Testis (tissue), 3 donors: ENCODE measurements around the gene DDA1. TPM values are rescaled to one million over a fixed set of nuclear protein-coding genes. Genes with fewer than 3 reads are reported as not detected.
"Not testable (repeated sequence)": the region's sequence is repeated elsewhere in the genome, so short reads cannot be mapped to it uniquely, and the experiment has no call there.

Source experiments
- DNase-seq: peaks from one replicate; pipeline ENCODE4 v3.0.0-alpha.2; 2019
- H3K27ac ChIP-seq, 2 donors: fragments of 200-600 bp; sonication (generic); one replicate each; pipeline ENCODE4 v1.5.1; 2019
- H3K27me3 ChIP-seq: fragments of 200-600 bp; sonication (generic); one replicate; pipeline ENCODE4 v1.5.1; 2019
- H3K36me3 ChIP-seq: fragments of 200-600 bp; sonication (generic); one replicate; pipeline ENCODE4 v1.5.1; 2017; ENCODE audit warnings: low read depth; ENCODE audit errors: missing control alignments
- H3K4me1 ChIP-seq: fragments of 200-600 bp; sonication (generic); one replicate; pipeline ENCODE4 v1.5.1; 2019
- H3K4me3 ChIP-seq, 2 donors: fragments of 200-600 bp; sonication (generic); one replicate each; pipeline ENCODE4 v1.5.1; 2017 to 2019
- H3K9me3 ChIP-seq: fragments of 200-600 bp; sonication (generic); one replicate; pipeline ENCODE4 v1.5.1; 2017
- POLR2A ChIP-seq: fragments of 450-650 bp; IDR thresholded peaks from one replicate; pipeline ENCODE4 v1.6.1; 2017; ENCODE audit warnings: antibody characterized with exemption, mild to moderate bottlenecking, moderate library complexity
- WGBS, 2 donors: methylation state at CpG; one replicate each; pipeline ENCODE4 v1.1.5; 2018; 5-methylcytosine and 5-hydroxymethylcytosine counted together
- intact Hi-C: fragments of 100-400 bp; cut with DNase I; formaldehyde crosslinking; loops from one replicate; pipeline ENCODE4 v1.15.1; 2023; ENCODE audit warnings: low total_unique reads
- polyA plus RNA-seq: library from polyadenylated mRNA; stranded (reverse); fragments of 350-450 nt; fragmentation: Illumina TruSeq; extraction: RNeasy Lipid Tissue Mini Kit (QIAGEN cat#74804); gene quantifications from one replicate; pipeline ENCODE4 v1.2.3, GENCODE V29; 2014; ENCODE audit warnings: low read depth, low replicate concordance; ENCODE audit not compliant: insufficient read depth
- total RNA-seq, 2 donors: library from RNA; depleted of rRNA; stranded (reverse); fragments of >200 nt; gene quantifications; one replicate each; pipeline ENCODE4 v1.2.3, GENCODE V29; 2016
- TF ChIP-seq, protein P1 (sequence below), 3 experiments: fragments of 450-650 bp in 2 of 3; fragments of 200-600 bp in 1 of 3; sonication (generic) in 1 of 3; IDR thresholded peaks; one replicate each; pipeline ENCODE4 v1.5.1; 2016 to 2019; ENCODE audit warnings: antibody characterized with exemption in 3 of 3, mild to moderate bottlenecking in 2 of 3, moderate library complexity in 1 of 3

The DDA1 gene
- total and polyA plus RNA-seq, 3 donors from 2014 or later = 46.4 to 123 (median 55.5) TPM

DNA sequence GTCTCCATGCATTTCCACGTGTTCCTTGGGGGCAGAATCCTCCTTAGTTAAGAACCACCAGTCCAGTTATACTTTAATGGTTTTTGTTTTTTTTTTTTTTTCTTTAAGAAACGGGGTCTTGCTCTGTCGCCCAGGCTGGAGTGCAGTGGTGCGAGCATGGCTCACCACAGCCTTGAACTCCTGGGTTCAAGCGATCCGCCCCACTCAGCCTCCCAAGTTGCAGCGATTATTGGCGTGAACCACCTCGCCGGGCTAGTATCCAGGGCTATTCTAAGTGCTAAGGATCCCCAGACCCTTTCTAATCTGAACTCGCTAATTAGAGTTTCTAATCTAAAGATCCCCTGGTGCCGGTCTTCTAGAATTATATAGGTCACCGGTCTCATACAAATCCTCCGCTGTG is 15.8 kb upstream of the DDA1 start:
- 47 to 72% methylated on average over 14 of the region's 14 CpGs for WGBS, 2 donors
- Histone ChIP-seq H3K9me3 (no peaks in the 10 kb centered on the region), H3K4me3 (no peak overlapping the region), H3K36me3 (no peaks in the 10 kb centered on the region), H3K4me1 (no peaks in the 10 kb centered on the region), H3K27me3 (no peaks in the 10 kb centered on the region), H3K27ac (no peak overlapping the region)
- intact Hi-C loops = no loop called here
- no peak for TF ChIP-seq POLR2A
- TF ChIP-seq, protein P1, sequence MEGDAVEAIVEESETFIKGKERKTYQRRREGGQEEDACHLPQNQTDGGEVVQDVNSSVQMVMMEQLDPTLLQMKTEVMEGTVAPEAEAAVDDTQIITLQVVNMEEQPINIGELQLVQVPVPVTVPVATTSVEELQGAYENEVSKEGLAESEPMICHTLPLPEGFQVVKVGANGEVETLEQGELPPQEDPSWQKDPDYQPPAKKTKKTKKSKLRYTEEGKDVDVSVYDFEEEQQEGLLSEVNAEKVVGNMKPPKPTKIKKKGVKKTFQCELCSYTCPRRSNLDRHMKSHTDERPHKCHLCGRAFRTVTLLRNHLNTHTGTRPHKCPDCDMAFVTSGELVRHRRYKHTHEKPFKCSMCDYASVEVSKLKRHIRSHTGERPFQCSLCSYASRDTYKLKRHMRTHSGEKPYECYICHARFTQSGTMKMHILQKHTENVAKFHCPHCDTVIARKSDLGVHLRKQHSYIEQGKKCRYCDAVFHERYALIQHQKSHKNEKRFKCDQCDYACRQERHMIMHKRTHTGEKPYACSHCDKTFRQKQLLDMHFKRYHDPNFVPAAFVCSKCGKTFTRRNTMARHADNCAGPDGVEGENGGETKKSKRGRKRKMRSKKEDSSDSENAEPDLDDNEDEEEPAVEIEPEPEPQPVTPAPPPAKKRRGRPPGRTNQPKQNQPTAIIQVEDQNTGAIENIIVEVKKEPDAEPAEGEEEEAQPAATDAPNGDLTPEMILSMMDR (IDR thresholded peaks at IDR 0.05) = no peak
- DNase-seq = no peak

DNA sequence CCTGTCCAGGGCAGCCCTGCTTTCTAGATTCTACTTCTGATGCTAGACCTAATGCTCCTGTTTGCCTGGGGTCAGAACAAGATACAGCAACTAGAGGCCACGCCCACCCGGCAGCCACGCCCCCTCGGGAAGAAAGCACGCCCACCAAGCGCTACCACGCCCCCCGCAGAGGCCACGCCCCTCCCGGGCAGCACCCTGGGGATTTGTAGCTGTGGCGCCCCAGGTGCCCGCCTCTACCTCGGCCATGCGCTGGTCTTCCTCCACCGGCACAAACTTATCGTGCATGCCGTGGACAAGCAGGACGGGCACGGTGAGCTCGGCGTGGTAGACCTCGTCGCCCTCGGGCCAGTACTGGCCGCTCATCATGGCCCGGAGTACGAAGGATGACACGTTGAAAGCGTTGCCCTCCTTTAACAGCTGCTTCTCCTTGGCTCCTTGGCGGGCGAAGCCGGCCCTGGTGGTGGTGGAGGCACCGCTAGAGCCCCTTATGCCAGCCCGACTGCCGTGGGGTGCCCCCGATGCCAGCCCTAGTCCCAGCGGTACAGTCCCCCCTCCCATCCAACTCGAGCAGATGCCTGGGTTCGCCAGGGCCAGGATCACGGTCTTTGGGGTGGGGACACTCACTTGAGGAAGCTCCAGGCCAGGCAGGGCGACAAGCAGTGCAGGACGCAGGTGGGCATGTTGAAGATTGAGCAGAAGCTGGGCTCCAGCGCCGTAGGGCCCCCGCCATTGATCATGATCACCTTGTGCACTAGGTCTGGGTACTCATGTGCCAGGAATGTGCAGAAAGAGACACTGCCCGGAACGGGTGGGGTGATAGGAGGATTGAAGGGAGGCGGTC is 15.1 kb upstream of the DDA1 start:
- no peak for TF ChIP-seq POLR2A
- TF ChIP-seq, protein P1 (IDR thresholded peaks at IDR 0.05) = no peak
- Histone ChIP-seq H3K9me3 (no peaks in the 10 kb centered on the region), H3K27ac (no peak overlapping the region), H3K36me3 (no peaks in the 10 kb centered on the region), H3K4me3 (peak overlapping the region in 1 of 2 donors; percentile 23), H3K27me3 (no peaks in the 10 kb centered on the region), H3K4me1 (no peaks in the 10 kb centered on the region)
- peak; percentile 68 for DNase-seq
- WGBS, 2 donors = 32 to 72% methylated on average over 17 to 48 of the region's 48 CpGs
- intact Hi-C loops = no loop called here

DNA sequence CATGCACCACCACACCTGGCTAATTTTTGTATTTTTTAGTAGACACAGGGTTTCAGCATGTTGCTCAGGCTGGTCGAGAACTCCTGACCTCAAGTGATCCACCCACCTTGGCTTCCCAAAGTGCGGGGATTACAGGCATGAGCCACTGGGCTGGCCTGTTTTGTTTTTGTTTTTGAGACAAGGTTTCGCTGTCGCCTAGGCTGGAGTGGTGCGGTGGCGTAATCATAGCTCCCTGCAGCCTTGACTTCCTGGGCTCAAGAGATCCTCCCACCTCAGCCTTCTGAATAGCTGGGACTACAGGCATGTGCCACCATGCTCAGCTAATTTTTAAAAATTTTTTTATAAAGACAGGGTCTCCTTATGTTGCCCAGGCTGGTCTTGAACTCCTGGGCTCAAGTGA is 13.8 kb upstream of the DDA1 start:
- intact Hi-C loops, H3K36me3 ChIP-seq, DNase-seq, H3K4me3 ChIP-seq, H3K9me3 ChIP-seq, H3K27me3 ChIP-seq, H3K4me1 ChIP-seq, H3K27ac ChIP-seq: not testable (repeated sequence)
- WGBS, 2 donors = 83% methylated on average over 6 of the region's 6 CpGs

DNA sequence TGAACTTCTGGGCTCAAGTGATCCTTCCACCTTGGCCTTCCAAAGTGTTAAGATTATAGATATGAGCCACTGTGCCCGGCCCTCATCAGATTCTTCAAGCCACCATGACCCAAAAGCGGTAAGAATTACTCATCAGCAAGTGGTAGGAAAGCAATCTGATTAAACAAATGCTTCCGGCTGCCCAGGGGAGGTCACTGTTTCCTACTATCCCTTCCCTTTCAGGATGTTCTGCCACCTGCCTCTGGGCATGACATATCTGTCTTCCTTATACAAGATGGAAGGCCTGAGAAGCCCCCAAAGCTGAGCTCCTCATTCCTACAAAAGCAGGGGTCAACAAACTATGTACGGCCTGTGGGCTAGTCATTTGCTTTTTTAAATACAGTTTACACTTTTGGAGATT is 13.1 kb upstream of the DDA1 start:
- H3K27me3 ChIP-seq = no peaks in the 10 kb centered on the region
- H3K4me3 ChIP-seq = no peak overlapping the region
- no peak for DNase-seq
- TF ChIP-seq, protein P1 (IDR thresholded peaks at IDR 0.05) = no peak
- no peak for TF ChIP-seq POLR2A
- WGBS, 2 donors = 60 to 67% methylated on average over 4 of the region's 4 CpGs
- no peaks in the 10 kb centered on the region for H3K9me3 ChIP-seq
- no peaks in the 10 kb centered on the region for H3K36me3 ChIP-seq
- no peak overlapping the region for H3K27ac ChIP-seq
- intact Hi-C loops = no loop called here
- H3K4me1 ChIP-seq = peaks cover 4% of the 10 kb centered on the region

DNA sequence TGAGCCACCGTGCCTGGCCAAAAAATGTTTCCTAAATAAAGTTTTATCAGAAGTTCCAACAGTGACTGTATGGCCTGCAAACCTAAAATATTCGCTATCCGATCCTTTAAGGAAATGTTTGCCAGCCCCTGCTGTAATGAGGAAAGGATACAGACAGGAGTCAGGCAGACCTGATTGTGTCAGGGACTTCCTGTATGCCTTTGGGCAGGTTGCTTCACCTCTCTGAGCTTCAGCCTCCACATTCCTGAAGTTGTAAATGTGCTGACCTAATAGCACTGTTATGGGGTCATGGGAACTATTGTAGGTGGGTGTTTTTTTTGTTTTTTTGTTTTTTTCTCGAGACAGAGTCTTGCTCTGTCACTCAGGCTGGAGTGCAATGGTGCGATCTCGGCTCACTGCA is 12.4 kb upstream of the DDA1 start:
- Histone ChIP-seq H3K36me3 (no peaks in the 10 kb centered on the region), H3K27ac (no peak overlapping the region), H3K27me3 (no peaks in the 10 kb centered on the region), H3K4me1 (peaks cover 4% of the 10 kb centered on the region), H3K4me3 (no peak overlapping the region), H3K9me3 (no peaks in the 10 kb centered on the region)
- 93 to 94% methylated on average over 6 of the region's 6 CpGs for WGBS, 2 donors
- intact Hi-C loops = no loop called here
- DNase-seq = no peak
- TF ChIP-seq POLR2A = no peak
- TF ChIP-seq, protein P1 (IDR thresholded peaks at IDR 0.05) = no peak
